Measurements from ENCODE around the gene MS4A14.
A peak's percentile ranks its signal among the peaks of the same experiment; 100 is the strongest.
"Not testable (repeated sequence)": the region's sequence is repeated elsewhere in the genome, so short reads cannot be mapped to it uniquely, and the experiment has no call there.

Gene MS4A14

GRCh38 chr11:60396382-60396781, at the start of gene MS4A14:
MS4A14 (plus strand) TSS chr11:60396459; CDS start chr11:60396579, 120 bp downstream.
- no peak for DNase-seq

GRCh38 chr11:60347084-60347797, 49.0 kb upstream of the MS4A14 start:
- no peak for DNase-seq

GRCh38 chr11:60348116-60348515, 48.1 kb upstream of the MS4A14 start:
- DNase-seq, result no peak

DNA sequence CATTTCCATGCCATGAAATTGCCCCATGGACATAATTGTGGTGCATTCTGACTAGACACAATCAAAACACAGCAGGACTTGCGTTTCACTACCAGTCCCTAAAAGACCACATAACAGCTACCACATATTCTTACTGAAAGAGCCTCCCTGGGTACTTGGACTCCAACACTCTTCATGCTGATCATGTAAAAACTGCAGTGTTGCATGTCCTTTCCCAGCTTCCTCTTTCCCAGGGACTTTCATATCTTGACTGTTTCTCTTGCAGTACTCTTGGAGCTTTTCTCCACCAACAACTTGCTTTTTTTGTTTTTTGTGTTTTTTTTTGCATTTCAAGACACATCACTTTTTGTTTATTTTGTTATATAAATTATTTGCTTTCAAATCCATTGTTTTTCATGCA, 46.3 kb upstream of the MS4A14 start:
- DNase-seq, result no peak

DNA sequence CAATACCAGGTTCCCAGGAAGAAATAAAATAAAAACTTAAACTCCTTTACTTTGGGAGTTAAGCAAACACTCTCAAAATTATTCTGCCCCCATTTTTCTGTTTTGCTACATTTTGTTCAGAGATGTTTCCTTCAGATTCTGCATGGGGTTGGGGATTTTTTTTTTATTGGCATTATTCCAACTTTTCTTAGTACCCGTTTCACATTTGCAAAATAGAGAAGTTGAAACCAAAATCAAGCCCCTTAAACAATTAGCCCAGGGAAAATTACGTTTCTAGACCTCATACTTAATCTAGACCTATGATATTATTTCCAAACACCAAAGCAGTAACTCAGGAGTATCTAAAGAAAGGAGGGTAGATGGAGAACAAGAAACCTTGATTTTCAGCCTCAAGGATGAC, 38.5 kb upstream of the MS4A14 start:
- DNase-seq, result no peak

- no peak for DNase-seq
Measured at GRCh38 chr11:60360621-60361020, 35.6 kb upstream of the MS4A14 start.

DNA sequence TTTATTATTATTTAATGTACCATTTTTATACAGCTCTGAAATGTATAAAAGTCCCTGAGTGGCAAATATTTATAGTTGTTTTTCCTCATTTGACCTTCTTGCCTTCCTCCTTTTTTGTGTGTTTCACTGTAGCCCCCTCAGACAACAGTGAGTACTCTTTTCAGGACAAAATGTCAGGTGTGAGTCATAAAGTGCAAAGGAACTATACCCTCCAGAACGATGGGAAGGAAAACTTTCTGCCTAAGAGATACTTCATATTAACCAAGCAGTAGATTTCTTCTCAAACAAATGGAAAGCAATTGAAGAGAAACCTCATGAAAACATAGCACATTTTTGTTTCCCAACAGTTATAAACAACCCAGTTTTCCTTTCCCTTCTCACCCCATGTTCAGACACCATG, 34.0 kb upstream of the MS4A14 start:
- DNase-seq, result no peak

DNA sequence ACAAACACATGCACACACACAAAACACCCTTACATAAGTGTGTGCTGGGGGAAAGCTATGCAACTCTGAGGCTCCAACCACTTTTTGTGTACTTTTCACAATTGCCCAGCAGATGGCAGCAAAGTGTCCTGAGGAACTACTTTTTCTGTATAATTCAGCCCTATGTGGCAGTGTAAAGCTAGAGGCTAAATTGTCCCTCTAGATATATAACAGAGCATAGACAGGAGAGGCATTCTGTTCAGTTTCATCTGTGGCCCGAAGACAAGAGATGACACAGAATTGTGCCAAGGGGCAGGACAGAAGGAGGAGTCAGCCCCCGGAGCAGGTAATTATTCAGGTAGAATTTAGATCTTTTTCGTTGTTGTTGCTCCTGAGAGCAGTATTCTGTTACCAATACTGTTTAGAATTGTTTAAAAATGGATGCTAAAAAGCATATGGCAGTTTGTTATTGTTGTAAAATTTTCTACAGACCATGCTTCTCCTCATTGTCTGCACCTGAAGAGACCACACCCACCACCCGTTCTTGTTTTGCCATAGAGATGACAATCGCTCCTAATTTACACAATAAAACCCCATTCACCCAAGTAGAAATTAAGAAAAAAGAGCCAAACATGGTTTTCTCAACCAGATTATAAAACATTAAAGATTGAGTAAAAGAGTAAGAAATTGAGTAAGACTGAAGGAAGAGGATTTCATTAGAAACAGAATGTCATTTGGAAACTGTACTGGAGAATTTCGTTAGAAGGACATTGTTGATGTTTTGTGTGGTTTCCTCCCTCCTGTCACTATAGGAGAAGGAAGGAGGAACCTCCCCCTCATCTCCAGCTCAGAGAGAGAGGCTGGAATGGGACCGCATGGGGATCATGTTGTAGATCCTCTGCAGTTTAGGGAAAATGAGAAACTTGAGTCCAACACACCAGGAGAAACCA, 32.5 kb upstream of the MS4A14 start:
- DNase-seq, result peak; percentile 67

GRCh38 chr11:60366262-60366904, 29.9 kb upstream of the MS4A14 start:
- DNase-seq, result not testable (repeated sequence)

GRCh38 chr11:60367009-60367408, 29.2 kb upstream of the MS4A14 start:
- no peak for DNase-seq

DNA sequence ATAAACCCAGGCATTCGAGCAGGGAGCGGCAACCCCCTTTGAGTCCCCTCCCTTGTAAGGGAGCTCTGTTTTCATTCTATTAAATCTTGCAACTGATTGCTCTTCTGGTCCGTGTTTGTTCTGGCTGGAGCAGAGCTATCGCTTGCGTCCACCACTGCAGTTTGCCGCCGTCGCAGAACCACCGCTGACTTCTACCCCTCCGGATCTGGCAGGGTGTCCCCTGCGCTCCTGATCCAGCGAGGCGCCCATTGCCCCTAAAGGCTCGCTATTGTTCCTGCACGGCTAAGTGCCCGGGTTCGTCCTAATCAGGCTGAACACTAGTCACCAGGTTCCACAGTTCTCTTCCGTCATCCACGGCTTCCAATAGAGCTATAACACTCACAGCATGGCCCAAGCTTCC, 28.4 kb upstream of the MS4A14 start:
- no peak for DNase-seq

DNA sequence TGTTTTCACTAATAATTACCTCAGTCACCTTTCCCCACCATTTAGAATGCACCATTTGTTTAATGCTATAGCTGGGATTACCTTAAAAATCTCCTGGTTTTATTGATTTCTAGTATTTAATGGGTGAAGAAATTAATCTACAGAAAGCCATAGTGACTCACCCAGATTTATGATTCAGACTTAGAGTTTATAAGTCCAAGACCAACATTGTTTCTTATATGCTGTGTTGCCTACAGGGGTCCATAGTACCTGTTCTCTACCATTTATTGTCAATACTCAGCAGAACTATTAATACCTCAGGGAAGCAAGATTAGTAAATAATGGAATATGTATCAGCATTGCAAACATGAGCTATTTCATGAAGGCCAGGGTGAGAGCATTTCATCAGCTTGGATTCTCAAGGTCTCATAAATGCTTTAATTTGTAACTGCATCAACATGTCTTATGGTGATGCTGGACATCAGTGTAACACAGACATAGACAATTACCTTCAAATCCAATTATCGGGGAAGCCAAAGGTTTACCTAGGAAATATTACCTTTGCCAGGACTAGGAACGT, 25.9 kb upstream of the MS4A14 start:
- no peak for DNase-seq

DNA sequence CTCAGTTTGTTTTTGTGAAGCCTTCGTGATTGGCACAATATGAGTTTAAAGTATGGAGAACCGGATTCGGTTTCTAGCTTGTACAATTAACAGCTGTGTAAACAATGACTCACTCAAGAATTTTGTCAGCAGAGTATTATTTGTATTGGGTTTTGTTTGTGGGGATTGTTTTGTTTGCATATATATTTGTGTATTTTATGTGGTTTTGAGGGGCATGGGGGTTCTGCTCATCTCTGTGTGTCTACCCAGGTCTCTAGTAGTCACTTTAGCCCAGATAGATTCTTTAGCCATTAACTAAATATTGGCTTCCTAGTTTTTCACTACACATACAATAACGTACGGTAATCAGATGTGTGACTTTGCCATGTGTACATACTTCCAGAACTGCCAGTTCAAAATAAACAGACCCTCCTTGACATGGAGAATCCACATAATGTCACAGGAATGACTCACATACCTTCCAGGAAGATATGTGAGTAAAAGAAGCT, 25.4 kb upstream of the MS4A14 start:
- peak; percentile 96 for DNase-seq

DNA sequence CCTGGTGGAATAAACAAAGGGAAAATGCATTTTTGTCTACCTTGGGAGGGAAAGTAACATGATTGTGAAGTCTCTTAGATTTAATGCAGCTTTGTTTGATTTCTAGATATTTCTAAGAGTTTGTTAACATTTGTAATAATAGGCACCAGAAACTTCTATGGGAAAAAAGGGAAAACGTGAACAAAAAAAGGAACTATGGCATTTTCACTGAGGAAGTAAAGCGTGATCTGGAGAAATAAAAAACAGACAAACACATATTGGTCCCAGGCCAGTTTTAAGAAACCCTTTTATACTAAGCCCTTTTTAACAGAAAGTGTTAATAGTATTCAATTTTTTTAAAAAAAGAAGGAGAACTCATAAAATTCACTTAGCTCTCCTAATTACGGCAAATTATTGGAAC, 24.9 kb upstream of the MS4A14 start:
- DNase-seq, result no peak

- no peak for DNase-seq
Measured at GRCh38 chr11:60371854-60372253, 24.4 kb upstream of the MS4A14 start.

DNA sequence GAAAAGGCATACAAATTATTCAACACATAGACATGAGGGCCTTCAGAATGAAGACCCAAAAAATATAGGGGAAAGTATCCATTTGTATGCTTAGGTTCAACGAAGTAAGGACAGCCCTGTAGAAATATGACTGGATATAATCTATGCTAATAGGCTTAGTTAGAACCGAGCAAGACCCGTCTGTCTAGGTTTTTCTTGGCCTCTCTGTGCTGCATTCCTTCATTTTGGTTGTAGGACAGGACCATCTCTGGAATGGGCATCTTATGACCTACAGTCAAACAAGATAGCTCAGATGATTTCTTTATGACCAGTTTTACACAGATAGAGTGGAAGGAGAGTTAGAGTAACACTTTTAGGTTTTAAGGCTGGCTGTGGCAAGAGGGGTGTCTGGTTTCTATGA, 23.5 kb upstream of the MS4A14 start:
- no peak for DNase-seq

- DNase-seq, result no peak
Measured at GRCh38 chr11:60375316-60375715, 20.9 kb upstream of the MS4A14 start.

GRCh38 chr11:60376601-60377000, 19.7 kb upstream of the MS4A14 start:
- DNase-seq, result no peak

- DNase-seq, result no peak
Measured at GRCh38 chr11:60377401-60378136, 18.7 kb upstream of the MS4A14 start.

DNA sequence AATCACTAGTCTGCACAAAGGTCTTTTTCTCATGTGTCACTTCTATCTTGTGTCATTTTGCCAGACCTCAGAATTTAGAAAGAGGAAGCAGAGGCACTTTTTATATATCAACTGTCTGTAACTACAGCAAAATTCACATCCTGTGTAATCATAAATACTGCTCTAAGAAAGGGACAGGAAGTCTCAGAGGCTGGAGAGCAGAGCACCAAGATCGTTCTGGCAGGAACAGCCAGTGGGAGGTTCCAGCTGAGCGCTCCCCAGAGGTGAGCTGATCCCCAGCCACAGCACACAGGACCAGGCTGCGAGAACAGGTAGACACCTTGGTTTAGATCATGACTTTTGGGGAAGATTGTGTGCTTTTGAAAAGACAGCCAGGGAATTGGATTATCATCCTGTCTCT, 17.9 kb upstream of the MS4A14 start, which contains the start of gene MS4A7:
Gene MS4A7, plus strand, starts transcription at position 179 of the 400 bp plus-strand sequence. CDS start 4,610 bp downstream, outside the sequence.
- no peak for DNase-seq

DNA sequence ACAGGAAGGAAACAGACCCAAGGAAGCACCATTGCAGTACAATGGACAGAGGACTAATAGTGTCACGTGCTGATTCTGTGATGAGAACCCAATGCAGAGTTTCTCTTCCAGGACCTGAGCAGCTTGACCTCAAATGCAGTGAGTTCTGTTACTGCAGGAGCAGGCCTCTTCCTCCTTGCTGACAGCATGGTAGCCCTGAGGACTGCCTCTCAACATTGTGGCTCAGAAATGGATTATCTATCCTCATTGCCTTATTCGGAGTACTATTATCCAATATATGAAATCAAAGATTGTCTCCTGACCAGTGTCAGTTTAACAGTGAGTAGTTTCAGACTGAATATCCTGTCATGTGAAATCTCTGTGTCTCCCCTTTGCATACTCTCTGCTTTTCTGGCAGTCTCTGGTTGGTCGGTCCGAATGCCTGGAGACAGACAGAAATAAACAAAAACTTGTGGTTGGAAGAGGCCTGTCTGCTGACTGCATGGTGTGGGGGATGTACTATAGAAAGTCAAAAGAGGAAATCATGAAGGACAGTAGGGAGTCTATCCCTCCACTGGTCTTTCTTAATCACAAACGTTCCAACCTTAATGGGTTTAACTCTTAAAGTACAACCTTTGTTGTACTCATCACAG, 6.9 kb upstream of the MS4A14 start:
- no peak for DNase-seq

DNA sequence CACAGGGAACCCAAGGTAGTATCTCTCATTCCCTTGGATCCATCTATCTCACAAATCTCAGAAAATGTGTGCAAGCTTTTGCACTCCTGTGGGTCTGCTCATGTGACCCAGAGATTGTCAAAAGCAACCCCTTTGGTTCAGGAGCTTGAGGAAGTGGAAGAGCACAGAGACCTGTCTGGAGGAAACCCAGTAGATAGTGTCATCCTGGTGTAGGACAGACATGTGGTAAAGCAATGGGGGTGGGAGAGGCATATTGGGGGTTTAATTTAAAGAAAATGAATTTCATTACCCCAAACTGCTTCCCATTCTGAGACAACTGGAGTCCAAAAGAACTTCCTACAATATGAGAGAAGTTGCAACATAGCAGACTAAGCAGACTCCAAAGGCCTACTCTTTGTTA, 5.8 kb upstream of the MS4A14 start:
- no peak for DNase-seq

Data from NCI-H2029 (cell line).